CD4-positive, alpha-beta T cell (primary cell): ENCODE data around the gene FMN1. TPM values are rescaled to one million over a fixed set of nuclear protein-coding genes. Genes with fewer than 3 reads are reported as not detected.

Experiments
- ATAC-seq: fragments of 200-7000 bp; cut with Tn5 transposase; one replicate; pipeline ENCODE4 v1.10.0; 2022; ENCODE audit warnings: mild to moderate bottlenecking; ENCODE audit not compliant: poor library complexity
- CTCF ChIA-PET: fragments of 350-600 bp; sonication (Branson Sonifier 250); formaldehyde crosslinking; loops from one replicate; lab custom pipeline; 2021; ENCODE audit warnings: antibody characterized with exemption, inconsistent platforms; lab: Charles Lee
- POLR2A ChIA-PET: fragments of 350-600 bp; sonication (Branson Sonifier 250); formaldehyde crosslinking; loops from one replicate; lab custom pipeline; 2021; ENCODE audit warnings: antibody characterized with exemption, inconsistent platforms; lab: Charles Lee
- DNase-seq, 14 experiments: peaks; one replicate each; pipeline ENCODE4 v3.0.0-alpha.2; 2013 to 2020; ENCODE audit warnings: mixed read lengths in 2 of 14
- H3K27ac ChIP-seq, 2 donors: one replicate each; pipeline versions ENCODE4 v1.5.1 to v1.7.0; 2013; ENCODE audit warnings: low read length in 2 of 2, low read depth in 1 of 2, mild to moderate bottlenecking in 1 of 2
- H3K27me3 ChIP-seq, 2 experiments: 1 replicate in 1 of 2; 2 replicates in 1 of 2; pipeline versions ENCODE4 v1.6.1 to v1.7.0; 2013; ENCODE audit warnings: low read length in 2 of 2, control low read depth in 1 of 2, mild to moderate bottlenecking in 1 of 2, moderate library complexity in 1 of 2; ENCODE audit not compliant: insufficient read depth in 2 of 2, control insufficient read depth in 1 of 2
- H3K36me3 ChIP-seq: one replicate; pipeline ENCODE4 v1.6.1; 2013; ENCODE audit warnings: low read length, control low read depth; ENCODE audit not compliant: insufficient read depth
- H3K4me1 ChIP-seq: one replicate; pipeline ENCODE4 v1.6.1; 2013; ENCODE audit warnings: low read length, control low read depth; ENCODE audit not compliant: insufficient read depth
- H3K4me3 ChIP-seq: one replicate; pipeline ENCODE4 v1.5.1; 2013; ENCODE audit warnings: mild to moderate bottlenecking, low read length, moderate library complexity
- H3K9me3 ChIP-seq, 2 experiments: 1 replicate in 1 of 2; 2 replicates in 1 of 2; pipeline versions ENCODE4 v1.6.1 to v1.7.0; 2013; ENCODE audit warnings: low read length in 2 of 2, mild to moderate bottlenecking in 2 of 2, control low read depth in 1 of 2, moderate library complexity in 1 of 2; ENCODE audit not compliant: control insufficient read depth in 1 of 2, insufficient read depth in 1 of 2
- H3K27ac Mint-ChIP-seq: one replicate; pipeline ENCODE4 v1.8.0; 2020; ENCODE audit warnings: mixed read lengths
- H3K27me3 Mint-ChIP-seq: one replicate; pipeline ENCODE4 v1.8.0; 2021; ENCODE audit warnings: mixed read lengths
- H3K36me3 Mint-ChIP-seq: one replicate; pipeline ENCODE4 v1.8.0; 2021; ENCODE audit warnings: low read depth, mixed read lengths
- H3K4me1 Mint-ChIP-seq: one replicate; pipeline ENCODE4 v1.8.0; 2021; ENCODE audit warnings: low read depth, mixed read lengths
- H3K4me3 Mint-ChIP-seq: one replicate; pipeline ENCODE4 v1.8.0; 2020; ENCODE audit warnings: mild to moderate bottlenecking, mixed read lengths
- H3K9me3 Mint-ChIP-seq: one replicate; pipeline ENCODE4 v1.8.0; 2020; ENCODE audit warnings: mixed read lengths
- CTCF ChIP-seq: fragments of 200-600 bp; IDR thresholded peaks from one replicate; pipeline ENCODE4 v1.8.0; 2022; ENCODE audit warnings: antibody characterized with exemption, mild to moderate bottlenecking
- intact Hi-C, 2 experiments: fragments of 100-400 bp; cut with DNase I in 1 of 2; cut with micrococcal nuclease in 1 of 2; formaldehyde crosslinking; loops; one replicate each; pipeline versions ENCODE4 v1.15.1 to v1.9.0; 2023 to 2025; cut with DNase I, micrococcal nuclease
- total RNA-seq, 174 experiments: library from RNA in 2 of 174; stranded (reverse) in 2 of 174; gene quantifications; one replicate each; pipeline ENCODE4 v1.2.3 and lab custom pipeline; 2021 to 2026

The FMN1 gene
- total RNA-seq, 2 experiments from 2014 or later, result 0.39 to 0.55 TPM

- Mint-ChIP-seq H3K4me3 (no peak overlapping the region), H3K36me3 (no peaks in the 10 kb centered on the region), H3K9me3 (no peaks in the 10 kb centered on the region), H3K27me3 (no peaks in the 10 kb centered on the region), H3K27ac (no peak overlapping the region), H3K4me1 (no peaks in the 10 kb centered on the region)
- no peaks in the 10 kb centered on the region for H3K27me3 ChIP-seq
- TF ChIP-seq CTCF, result no peak
- H3K4me3 ChIP-seq, result no peak overlapping the region
- no peak overlapping the region for H3K27ac ChIP-seq
- no peaks in the 10 kb centered on the region for H3K4me1 ChIP-seq
- DNase-seq, result no peak
- ChIA-PET POLR2A (no interaction called here), CTCF (no interaction called here)
- no peaks in the 10 kb centered on the region for H3K9me3 ChIP-seq
- ATAC-seq, result no peak
- intact Hi-C loops, result no loop called here
- no peaks in the 10 kb centered on the region for H3K36me3 ChIP-seq
Measured at GRCh38 chr15:32884146-32884545, 310.4 kb downstream of the FMN1 start.

- Mint-ChIP-seq H3K36me3 (no peaks in the 10 kb centered on the region), H3K27ac (no peak overlapping the region)
- POLR2A ChIA-PET, result no interaction called here
Measured at GRCh38 chr15:32882955-32883354, 311.6 kb downstream of the FMN1 start.

GRCh38 chr15:32881528-32881927 lies 313.0 kb downstream of the FMN1 start:
- no peak overlapping the region for H3K27ac ChIP-seq
- no peaks in the 10 kb centered on the region for H3K36me3 ChIP-seq
- CTCF ChIA-PET, result no interaction called here
- H3K4me1 ChIP-seq, result no peaks in the 10 kb centered on the region
- intact Hi-C loops, result no loop called here
- Mint-ChIP-seq H3K9me3 (no peaks in the 10 kb centered on the region), H3K27me3 (no peaks in the 10 kb centered on the region), H3K4me1 (no peaks in the 10 kb centered on the region), H3K27ac (no peak overlapping the region), H3K36me3 (no peaks in the 10 kb centered on the region), H3K4me3 (no peak overlapping the region)
- no peaks in the 10 kb centered on the region for H3K27me3 ChIP-seq
- TF ChIP-seq CTCF, result no peak
- DNase-seq, result no peak
- no peak for ATAC-seq
- POLR2A ChIA-PET, result no interaction called here
- no peak overlapping the region for H3K4me3 ChIP-seq
- no peaks in the 10 kb centered on the region for H3K9me3 ChIP-seq

More at GRCh38 chr15:32882955-32883354, 311.6 kb downstream of the FMN1 start:
- H3K4me1 ChIP-seq, result no peaks in the 10 kb centered on the region
- ATAC-seq (no peak), DNase-seq (no peak)
- Mint-ChIP-seq H3K9me3 (no peaks in the 10 kb centered on the region), H3K27me3 (no peaks in the 10 kb centered on the region), H3K4me3 (no peak overlapping the region), H3K4me1 (no peaks in the 10 kb centered on the region)
- H3K4me3 ChIP-seq, result no peak overlapping the region
- no peaks in the 10 kb centered on the region for H3K27me3 ChIP-seq
- CTCF ChIA-PET, result no interaction called here
- intact Hi-C loops, result no loop called here
- TF ChIP-seq CTCF, result no peak
- no peak overlapping the region for H3K27ac ChIP-seq
- H3K36me3 ChIP-seq, result no peaks in the 10 kb centered on the region
- no peaks in the 10 kb centered on the region for H3K9me3 ChIP-seq
